Spleen (tissue), 11 donors: ENCODE measurements around the gene AKAP7. TPM values are rescaled to one million over a fixed set of nuclear protein-coding genes. Genes with fewer than 3 reads are reported as not detected.

Experiments used
- DNase-seq: peaks from one replicate; pipeline ENCODE4 v3.0.0-alpha.2; 2020
- H3K27ac ChIP-seq, 8 donors: fragments of 200-600 bp; sonication (generic) in 7 of 8; 1 replicate in 4 of 8; 2 replicates in 4 of 8; pipeline versions ENCODE4 v1.5.0 to v1.8.0; 2016 to 2021; ENCODE audit warnings: inconsistent platforms in 4 of 8, mild to moderate bottlenecking in 4 of 8, moderate library complexity in 1 of 8
- H3K27me3 ChIP-seq, 7 donors: fragments of 200-600 bp; sonication (generic) in 6 of 7; replicated peaks in 1 of 7; 1 replicate in 4 of 7; 2 replicates in 3 of 7; pipeline versions ENCODE4 v1.5.0 to v1.8.0; 2016 to 2021; ENCODE audit warnings: inconsistent platforms in 3 of 7, mild to moderate bottlenecking in 1 of 7
- H3K36me3 ChIP-seq, 6 donors: fragments of 200-600 bp; sonication (generic) in 5 of 6; 1 replicate in 4 of 6; 2 replicates in 2 of 6; pipeline versions ENCODE4 v1.5.0 to v1.8.0; 2016 to 2021; ENCODE audit warnings: inconsistent platforms in 2 of 6
- H3K4me1 ChIP-seq, 6 donors: fragments of 200-600 bp; sonication (generic) in 5 of 6; 1 replicate in 3 of 6; 2 replicates in 3 of 6; pipeline versions ENCODE4 v1.5.0 to v1.8.0; 2016 to 2021; ENCODE audit warnings: inconsistent platforms in 3 of 6
- H3K4me3 ChIP-seq, 8 donors: fragments of 200-600 bp; sonication (generic) in 7 of 8; 1 replicate in 4 of 8; 2 replicates in 4 of 8; pipeline versions ENCODE4 v1.5.0 to v1.8.0; 2016 to 2021; ENCODE audit warnings: inconsistent platforms in 4 of 8, mild to moderate bottlenecking in 4 of 8, moderate library complexity in 2 of 8
- H3K9me3 ChIP-seq, 8 donors: fragments of 200-600 bp; sonication (generic) in 7 of 8; 1 replicate in 4 of 8; 2 replicates in 4 of 8; pipeline versions ENCODE4 v1.5.0 to v1.8.0; 2016 to 2021; ENCODE audit warnings: inconsistent platforms in 4 of 8
- POLR2A ChIP-seq, 3 donors: fragments of 450-650 bp; IDR thresholded peaks; one replicate each; pipeline ENCODE4 v1.5.1; 2017; ENCODE audit warnings: antibody characterized with exemption in 3 of 3, mild to moderate bottlenecking in 1 of 3
- POLR2AphosphoS5 ChIP-seq, 3 donors: sonication (generic); formaldehyde crosslinking; IDR thresholded peaks; one replicate each; pipeline ENCODE4 v1.5.1; 2017; ENCODE audit warnings: antibody characterized with exemption in 3 of 3
- WGBS, 5 donors: extraction: QIAGEN DNeasy Blood & Tissue Kit in 3 of 5; methylation state at CpG; one replicate each; pipeline versions ENCODE4 v1.1.5 to v1.1.7; 2013 to 2018; 5-methylcytosine and 5-hydroxymethylcytosine counted together
- intact Hi-C: fragments of 100-400 bp; cut with DNase I; formaldehyde crosslinking; loops from one replicate; pipeline ENCODE4 v1.15.0; 2023; ENCODE audit warnings: low total_unique reads
- polyA plus RNA-seq, 3 donors: library from polyadenylated mRNA; stranded (reverse); fragments of 200-250 nt; gene quantifications; one replicate each; pipeline ENCODE4 v1.2.1, GENCODE V29; 2013
- total RNA-seq, 7 donors: library from RNA; depleted of rRNA in 3 of 7; stranded (reverse); fragments of >200 nt in 3 of 7; fragmentation: NEBNext Ultra II Directional in 4 of 7; extraction: Animal tissue kit (Norgen Biotek cat#: 25700) in 4 of 7; gene quantifications; one replicate each; pipeline versions ENCODE4 v1.1.0 to v1.2.1, GENCODE V29; 2016 to 2021
- TF ChIP-seq, protein P1 (sequence below), 11 experiments: fragments of 200-600 bp in 7 of 11; fragments of 450-650 bp in 4 of 11; sonication (generic) in 4 of 11; IDR thresholded peaks in 8 of 11; conservative IDR thresholded peaks in 3 of 11; 1 replicate in 7 of 11; 2 replicates in 4 of 11; pipeline versions ENCODE4 v1.4.0 to v1.8.0; 2016 to 2021; ENCODE audit warnings: antibody characterized with exemption in 11 of 11, inconsistent platforms in 4 of 11, mild to moderate bottlenecking in 1 of 11
- donor health status: healthy with polysubstance abuse.
- donor health status: DM: no; HTN: no; CAD: no; lungs with moderate emphysema.
- donor health status: DM: no; HTN: no; CAD: no.
- donor health status: Bipolar disorder and iron deficiency.
- donor health status: healthy.
- donor health status: DM: no; HTN: no; CAD: no.
- donor health status: DM: yes; HTN: yes; CAD: no.

AKAP7 gene
- total and polyA plus RNA-seq, 10 donors, result 6.6 to 23.8 (median 12.0) TPM

DNA sequence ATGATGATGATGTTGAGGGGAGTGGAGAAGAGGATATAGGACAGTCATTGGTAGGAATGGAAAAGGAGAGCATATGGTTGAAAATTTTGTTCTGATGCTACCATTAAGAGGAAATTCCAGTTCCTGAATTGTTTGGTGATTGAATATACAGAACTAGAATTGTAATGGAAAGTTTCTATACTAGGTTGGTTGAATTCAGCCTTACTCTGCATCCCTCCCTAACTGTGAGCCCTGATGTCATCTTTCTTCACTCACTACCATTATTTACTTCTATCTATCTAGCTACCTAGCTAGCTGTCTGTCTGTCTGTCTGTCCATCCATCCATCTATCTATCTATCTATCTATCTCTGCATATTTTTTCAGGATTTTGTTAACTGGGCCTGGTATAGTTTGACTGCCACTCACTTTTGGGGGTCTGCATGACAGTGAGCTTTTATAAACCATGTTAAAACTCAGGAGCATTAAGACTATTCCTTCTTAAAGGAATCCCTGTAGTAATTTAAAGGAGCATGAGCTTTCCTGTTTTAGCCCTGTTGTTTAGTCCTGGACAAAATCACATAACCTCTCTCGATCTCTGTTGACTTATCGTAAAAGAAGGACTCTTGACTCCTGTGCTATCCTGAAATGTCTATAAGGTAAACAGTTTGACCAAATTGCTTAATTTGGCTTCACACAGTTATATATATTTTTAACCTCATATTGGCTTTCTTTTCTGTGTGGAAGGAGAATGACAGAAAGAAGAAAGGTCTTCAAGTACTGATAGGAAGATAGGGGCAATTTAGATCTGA, 71.4 kb downstream of the AKAP7 start:
- intact Hi-C loops, result no loop called here
- TF ChIP-seq POLR2AphosphoS5 (IDR thresholded peaks at IDR 0.05) (no peak), POLR2A (IDR thresholded peaks at IDR 0.05) (no peak)
- TF ChIP-seq, protein P1, sequence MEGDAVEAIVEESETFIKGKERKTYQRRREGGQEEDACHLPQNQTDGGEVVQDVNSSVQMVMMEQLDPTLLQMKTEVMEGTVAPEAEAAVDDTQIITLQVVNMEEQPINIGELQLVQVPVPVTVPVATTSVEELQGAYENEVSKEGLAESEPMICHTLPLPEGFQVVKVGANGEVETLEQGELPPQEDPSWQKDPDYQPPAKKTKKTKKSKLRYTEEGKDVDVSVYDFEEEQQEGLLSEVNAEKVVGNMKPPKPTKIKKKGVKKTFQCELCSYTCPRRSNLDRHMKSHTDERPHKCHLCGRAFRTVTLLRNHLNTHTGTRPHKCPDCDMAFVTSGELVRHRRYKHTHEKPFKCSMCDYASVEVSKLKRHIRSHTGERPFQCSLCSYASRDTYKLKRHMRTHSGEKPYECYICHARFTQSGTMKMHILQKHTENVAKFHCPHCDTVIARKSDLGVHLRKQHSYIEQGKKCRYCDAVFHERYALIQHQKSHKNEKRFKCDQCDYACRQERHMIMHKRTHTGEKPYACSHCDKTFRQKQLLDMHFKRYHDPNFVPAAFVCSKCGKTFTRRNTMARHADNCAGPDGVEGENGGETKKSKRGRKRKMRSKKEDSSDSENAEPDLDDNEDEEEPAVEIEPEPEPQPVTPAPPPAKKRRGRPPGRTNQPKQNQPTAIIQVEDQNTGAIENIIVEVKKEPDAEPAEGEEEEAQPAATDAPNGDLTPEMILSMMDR (IDR thresholded peaks at IDR 0.05 in 8 of 11, conservative IDR thresholded peaks at IDR 0.05 in 3 of 11), result no peak
- H3K4me3 ChIP-seq, result no peak overlapping the region
- DNase-seq, result no peak
- H3K27ac ChIP-seq, result no peak overlapping the region
- peaks cover 0 to 13% (median 0%) of the 10 kb centered on the region in 6 donors for H3K36me3 ChIP-seq
- no peaks in the 10 kb centered on the region for H3K27me3 ChIP-seq
- H3K9me3 ChIP-seq, result no peaks in the 10 kb centered on the region
- H3K4me1 ChIP-seq, result peaks cover 0 to 34% (median 0%) of the 10 kb centered on the region in 6 donors
- WGBS, 5 donors, result 91 to 100% (median 99%) methylated on average over 2 of the region's 2 CpGs

DNA sequence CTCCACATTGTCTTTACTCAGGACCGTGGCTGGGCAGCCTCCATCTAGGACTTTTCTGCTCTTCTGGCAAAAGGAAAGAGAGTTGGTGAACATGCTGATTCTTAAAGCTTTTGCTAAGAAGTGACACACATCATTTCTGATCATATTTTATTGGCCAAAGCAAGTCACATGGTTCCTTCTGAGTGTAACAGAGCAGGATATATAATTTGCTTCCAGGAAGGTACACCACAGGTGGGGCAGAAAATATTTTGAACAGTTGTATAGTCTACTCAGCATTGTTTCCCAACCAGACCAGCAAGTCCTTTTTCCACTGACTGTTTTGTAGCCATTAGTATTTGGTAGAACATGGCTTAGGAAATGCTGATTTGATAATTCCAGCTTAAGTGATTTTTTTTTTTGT, 73.5 kb downstream of the AKAP7 start:
- TF ChIP-seq POLR2AphosphoS5 (IDR thresholded peaks at IDR 0.05) (no peak), POLR2A (IDR thresholded peaks at IDR 0.05) (no peak)
- TF ChIP-seq, protein P1 (IDR thresholded peaks at IDR 0.05 in 8 of 11, conservative IDR thresholded peaks at IDR 0.05 in 3 of 11), result no peak
- H3K9me3 ChIP-seq, result no peaks in the 10 kb centered on the region
- no peak overlapping the region for H3K27ac ChIP-seq
- peaks cover 0 to 13% (median 0%) of the 10 kb centered on the region in 6 donors for H3K36me3 ChIP-seq
- no peak for DNase-seq
- 77 to 96% (median 90%) methylated on average over 1 of the region's 1 CpG for WGBS, 5 donors
- H3K27me3 ChIP-seq, result no peaks in the 10 kb centered on the region
- no peak overlapping the region for H3K4me3 ChIP-seq
- intact Hi-C loops, result no loop called here
- H3K4me1 ChIP-seq, result peaks cover 0 to 34% (median 0%) of the 10 kb centered on the region in 6 donors

DNA sequence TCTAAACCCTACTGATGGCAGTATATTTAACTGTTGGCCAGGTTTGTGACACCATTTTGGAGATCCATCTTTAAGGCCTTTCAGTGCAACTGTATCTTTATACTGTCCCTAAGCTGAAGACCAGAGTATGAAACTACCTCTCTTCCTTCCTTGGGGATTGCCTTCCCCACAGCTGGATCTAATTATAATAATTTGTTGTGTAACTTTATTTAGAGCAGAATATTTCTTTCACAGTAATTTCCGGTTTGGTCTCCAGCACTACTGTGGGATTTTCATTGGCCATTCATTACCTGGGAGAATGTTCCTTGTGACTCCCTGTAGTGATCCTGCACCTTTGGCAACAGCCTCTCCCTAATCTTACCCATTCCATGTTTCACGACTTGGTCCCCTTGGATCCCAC, 75.2 kb downstream of the AKAP7 start:
- Histone ChIP-seq H3K36me3 (peaks cover 0 to 13% (median 0%) of the 10 kb centered on the region in 6 donors), H3K4me3 (no peak overlapping the region), H3K9me3 (no peaks in the 10 kb centered on the region), H3K27ac (no peak overlapping the region), H3K27me3 (no peaks in the 10 kb centered on the region), H3K4me1 (peaks cover 0 to 34% (median 0%) of the 10 kb centered on the region in 6 donors)
- intact Hi-C loops, result no loop called here
- TF ChIP-seq, protein P1 (IDR thresholded peaks at IDR 0.05 in 8 of 11, conservative IDR thresholded peaks at IDR 0.05 in 3 of 11), result no peak
- TF ChIP-seq POLR2A (IDR thresholded peaks at IDR 0.05) (no peak), POLR2AphosphoS5 (IDR thresholded peaks at IDR 0.05) (no peak)
- DNase-seq, result no peak
- WGBS, 5 donors, result 79 to 96% (median 89%) methylated on average over 2 of the region's 2 CpGs

DNA sequence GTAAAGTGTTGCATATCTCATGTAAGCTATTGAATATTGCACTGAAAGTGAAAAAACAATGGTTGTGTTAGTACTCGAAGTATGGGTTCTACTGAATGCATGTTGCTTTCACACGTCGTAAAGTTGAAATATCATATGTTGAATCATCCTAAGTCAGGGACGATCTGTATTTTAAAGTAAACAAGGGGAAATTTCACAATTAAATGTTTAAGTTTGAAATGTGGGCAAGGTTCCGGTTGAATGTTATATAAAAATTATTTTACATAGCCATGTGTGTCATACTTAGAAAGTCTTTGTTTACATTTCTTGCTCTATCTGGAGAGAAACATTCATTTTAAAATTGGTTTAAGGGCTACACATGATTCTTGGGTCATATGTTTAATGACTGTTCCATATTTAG, 76.8 kb downstream of the AKAP7 start:
- Histone ChIP-seq H3K4me1 (peaks cover 0 to 37% (median 3%) of the 10 kb centered on the region in 6 donors), H3K9me3 (no peaks in the 10 kb centered on the region), H3K4me3 (no peak overlapping the region), H3K27ac (no peak overlapping the region), H3K36me3 (peaks cover 0 to 13% (median 0%) of the 10 kb centered on the region in 6 donors), H3K27me3 (no peaks in the 10 kb centered on the region)
- TF ChIP-seq POLR2AphosphoS5 (IDR thresholded peaks at IDR 0.05) (no peak), POLR2A (IDR thresholded peaks at IDR 0.05) (no peak)
- TF ChIP-seq, protein P1 (IDR thresholded peaks at IDR 0.05 in 8 of 11, conservative IDR thresholded peaks at IDR 0.05 in 3 of 11), result no peak
- no peak for DNase-seq
- intact Hi-C loops, result no loop called here
- 88 to 97% (median 92%) methylated on average over 5 of the region's 5 CpGs for WGBS, 5 donors
